HG03045 (cell line): ENCODE measurements around the gene SLC1A5.

Source experiments
- ATAC-seq: cut with Tn5 transposase; IDR thresholded peaks from one replicate; pipeline ENCODE4 v1.9.1; 2021; ENCODE audit warnings: mild to moderate bottlenecking, moderate library complexity; ENCODE audit not compliant: unreplicated experiment

The SLC1A5 gene

DNA sequence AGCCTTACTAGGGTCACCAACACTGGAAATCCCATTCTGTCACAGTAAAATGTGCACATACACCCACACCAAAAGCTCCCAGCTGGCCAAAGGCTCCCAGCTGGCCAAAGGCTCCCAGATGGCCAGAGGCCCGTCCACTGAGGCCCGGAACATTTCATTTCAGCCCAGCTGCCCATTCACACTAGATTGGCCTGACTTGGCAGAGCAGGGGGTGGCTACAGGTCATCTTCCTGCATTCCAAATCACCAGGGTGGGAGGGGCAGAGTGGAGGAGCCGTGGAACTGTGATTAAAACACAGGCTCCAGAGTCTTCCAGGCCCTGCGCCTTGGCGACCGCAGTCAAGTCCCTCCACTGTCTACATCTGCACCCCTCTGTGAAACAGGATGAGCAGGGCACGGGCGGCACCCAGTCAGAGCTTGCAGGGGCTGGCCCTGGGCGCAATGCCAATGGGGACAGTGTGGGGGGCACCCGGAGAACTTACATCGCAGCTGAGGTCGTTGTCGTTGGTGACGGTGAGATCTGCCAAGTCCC is 61.4 kb downstream of the SLC1A5 start:
- ATAC-seq, result no peak

- no peak for ATAC-seq
Measured at GRCh38 chr19:46726551-46726950, 61.8 kb downstream of the SLC1A5 start.

DNA sequence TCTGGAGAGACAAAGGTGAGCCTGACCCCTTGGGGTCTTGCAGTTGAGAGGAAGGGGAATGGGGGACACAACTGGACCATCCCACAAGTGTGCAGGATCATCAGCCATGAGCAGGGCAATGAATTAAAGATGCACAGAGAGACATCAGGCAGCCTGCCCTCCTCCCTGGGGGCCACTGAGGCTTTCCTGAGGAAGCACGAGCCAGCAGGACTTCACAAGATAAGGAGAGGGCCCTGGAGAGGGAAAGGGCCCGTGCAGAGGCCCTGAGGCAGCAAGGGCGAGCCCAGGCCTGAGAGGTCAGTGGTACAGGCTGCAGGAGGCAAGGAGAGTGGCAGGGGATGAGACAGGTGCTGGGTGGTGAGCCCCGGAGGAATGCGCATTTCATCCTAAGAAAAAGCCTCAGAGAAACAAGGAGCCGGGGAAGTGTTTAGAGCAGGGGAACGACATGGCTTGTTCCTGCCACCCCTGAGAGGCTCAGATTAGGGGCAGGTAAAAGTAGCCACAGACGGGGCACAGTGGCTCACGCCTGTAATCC is 62.5 kb downstream of the SLC1A5 start:
- ATAC-seq, result no peak

GRCh38 chr19:46725036-46725820 is 63.2 kb downstream of the SLC1A5 start:
- no peak for ATAC-seq
